ENCODE results near the gene UNC5C.

UNC5C gene

DNA sequence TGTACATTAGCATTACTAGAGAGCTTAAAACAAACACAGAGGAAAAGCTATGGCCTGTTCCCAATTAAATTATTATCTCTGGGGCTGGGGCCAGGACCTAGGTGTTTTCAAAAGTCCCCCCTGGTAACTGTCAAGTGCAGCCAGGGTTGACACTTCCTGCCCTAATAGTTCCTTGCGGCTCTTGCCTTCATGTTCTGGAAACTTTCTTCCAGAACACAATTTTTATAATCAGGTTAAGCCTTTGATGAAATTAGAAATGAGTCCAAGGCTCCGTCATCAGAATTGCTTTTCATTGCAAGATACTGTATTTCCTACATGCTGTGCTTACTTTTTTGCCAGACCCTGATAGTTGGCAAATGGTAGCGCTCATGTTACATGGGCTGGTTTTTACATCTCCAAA, 229.6 kb downstream of the UNC5C start:
- Histone ChIP-seq H3K27me3 (ENCODE audit: control insufficient read depth, insufficient read depth, low read length, poor library complexity, severe bottlenecking) (no peaks in the 10 kb centered on the region), H3K4me3 (ENCODE audit: insufficient read depth, low read depth, low read length) (no peak overlapping the region), H3K9me3 (ENCODE audit: control insufficient read depth, low read length) (no peaks in the 10 kb centered on the region), H3K36me3 (ENCODE audit: control insufficient read depth, insufficient read depth, low read length) (no peaks in the 10 kb centered on the region), H3K27ac (ENCODE audit: insufficient read depth, low read depth, low read length, poor library complexity, severe bottlenecking) (no peak overlapping the region), H3K4me1 (ENCODE audit: control insufficient read depth, insufficient read depth, low read length) (no peaks in the 10 kb centered on the region)
- WGBS, 2 experiments, result 93 to 98% methylated on average over 3 of the region's 3 CpGs

DNA sequence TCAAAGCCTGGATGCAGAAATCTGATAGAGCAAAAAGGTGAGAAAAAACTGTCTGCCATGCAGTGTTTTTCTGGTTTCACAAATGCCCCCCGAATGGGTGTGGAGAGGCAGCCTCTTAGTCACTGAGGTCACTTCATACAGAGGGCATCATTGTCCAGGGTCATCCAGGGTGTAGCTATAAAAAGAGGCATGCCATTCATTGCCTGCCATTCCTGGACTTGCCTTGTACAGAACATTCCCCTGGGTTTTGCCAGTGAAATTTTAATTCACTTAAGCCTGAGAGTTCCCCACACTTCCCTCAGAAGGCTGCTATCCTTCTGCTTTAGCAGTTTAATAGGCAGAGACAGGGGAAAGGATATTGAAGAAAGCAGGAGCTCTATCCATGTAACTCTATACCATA, 230.3 kb downstream of the UNC5C start:
- H3K27me3 ChIP-seq (ENCODE audit: control insufficient read depth, insufficient read depth, low read length, poor library complexity, severe bottlenecking), result no peaks in the 10 kb centered on the region
- 90 to 100% methylated on average over 1 of the region's 1 CpG for WGBS, 2 experiments
- no peaks in the 10 kb centered on the region for H3K4me1 ChIP-seq (ENCODE audit: control insufficient read depth, insufficient read depth, low read length)
- no peaks in the 10 kb centered on the region for H3K36me3 ChIP-seq (ENCODE audit: control insufficient read depth, insufficient read depth, low read length)
- no peak overlapping the region for H3K27ac ChIP-seq (ENCODE audit: insufficient read depth, low read depth, low read length, poor library complexity, severe bottlenecking)
- H3K4me3 ChIP-seq (ENCODE audit: insufficient read depth, low read depth, low read length), result no peak overlapping the region
- no peaks in the 10 kb centered on the region for H3K9me3 ChIP-seq (ENCODE audit: control insufficient read depth, low read length)

DNA sequence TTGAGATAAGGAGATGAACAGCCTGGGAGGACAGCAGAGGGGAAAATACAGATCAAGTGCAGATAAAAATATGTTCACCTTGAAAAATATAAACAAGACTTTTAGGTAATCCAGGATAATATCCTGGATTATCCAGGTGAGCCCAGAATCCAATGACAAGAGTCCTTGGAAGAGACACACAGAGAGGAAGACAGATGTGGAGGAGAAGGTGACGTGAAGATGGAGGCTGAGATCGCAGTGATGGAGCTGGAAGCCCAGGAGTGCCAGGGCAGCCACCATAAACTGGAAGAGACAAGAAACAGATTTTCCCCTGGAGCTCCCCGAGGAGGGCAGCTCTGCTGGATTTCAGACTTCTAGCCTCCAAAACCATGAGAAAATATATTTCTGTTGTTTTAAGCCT, 230.7 kb downstream of the UNC5C start:
- H3K27ac ChIP-seq (ENCODE audit: insufficient read depth, low read depth, low read length, poor library complexity, severe bottlenecking), result no peak overlapping the region
- WGBS, 2 experiments, result 91 to 95% methylated on average over 3 of the region's 3 CpGs

DNA sequence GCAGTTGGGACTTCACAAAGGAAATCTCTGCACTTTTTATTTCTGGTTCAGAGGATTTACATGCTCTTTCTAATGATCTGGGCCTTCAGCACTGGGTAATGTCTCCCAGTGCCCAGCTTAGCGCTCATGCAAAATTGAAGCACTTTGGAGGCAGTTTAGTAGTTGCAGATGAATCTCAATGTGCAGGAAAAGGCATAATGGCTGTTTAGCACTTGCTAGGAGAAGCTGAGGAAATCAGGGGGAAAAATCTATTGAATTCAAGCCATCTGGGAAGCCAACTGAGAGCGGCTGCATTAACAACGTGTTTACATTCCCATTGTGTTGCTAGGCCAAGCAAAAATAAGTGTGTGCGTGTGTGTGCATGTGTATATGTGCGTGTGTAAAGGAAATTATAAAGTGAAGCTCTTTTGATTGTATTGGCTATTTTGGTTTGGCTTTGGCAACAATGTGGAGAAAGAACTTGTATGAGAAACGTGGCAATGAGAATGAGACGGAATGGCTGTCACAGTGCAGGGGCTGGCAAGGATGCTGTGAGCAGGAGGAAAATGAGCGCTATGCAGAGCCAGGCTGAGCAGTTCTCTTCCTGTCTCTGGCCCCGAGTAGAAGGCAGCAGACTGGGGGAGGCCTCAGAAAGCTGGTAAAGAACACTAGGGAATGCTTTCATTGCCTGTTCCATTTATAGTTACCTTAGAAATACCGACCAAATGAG, 231.5 kb downstream of the UNC5C start:
- WGBS, 2 experiments, result 87 to 88% methylated on average over 10 of the region's 10 CpGs
- Histone ChIP-seq H3K36me3 (ENCODE audit: control insufficient read depth, insufficient read depth, low read length) (no peaks in the 10 kb centered on the region), H3K4me1 (ENCODE audit: control insufficient read depth, insufficient read depth, low read length) (no peaks in the 10 kb centered on the region), H3K27ac (ENCODE audit: insufficient read depth, low read depth, low read length, poor library complexity, severe bottlenecking) (no peak overlapping the region), H3K27me3 (ENCODE audit: control insufficient read depth, insufficient read depth, low read length, poor library complexity, severe bottlenecking) (no peaks in the 10 kb centered on the region), H3K4me3 (ENCODE audit: insufficient read depth, low read depth, low read length) (no peak overlapping the region), H3K9me3 (ENCODE audit: control insufficient read depth, low read length) (no peaks in the 10 kb centered on the region)

More for the DNA sequence above, 230.7 kb downstream of the UNC5C start:
- Histone ChIP-seq H3K9me3 (ENCODE audit: control insufficient read depth, low read length) (no peaks in the 10 kb centered on the region), H3K36me3 (ENCODE audit: control insufficient read depth, insufficient read depth, low read length) (no peaks in the 10 kb centered on the region), H3K4me3 (ENCODE audit: insufficient read depth, low read depth, low read length) (no peak overlapping the region), H3K4me1 (ENCODE audit: control insufficient read depth, insufficient read depth, low read length) (no peaks in the 10 kb centered on the region), H3K27me3 (ENCODE audit: control insufficient read depth, insufficient read depth, low read length, poor library complexity, severe bottlenecking) (no peaks in the 10 kb centered on the region)

DNA sequence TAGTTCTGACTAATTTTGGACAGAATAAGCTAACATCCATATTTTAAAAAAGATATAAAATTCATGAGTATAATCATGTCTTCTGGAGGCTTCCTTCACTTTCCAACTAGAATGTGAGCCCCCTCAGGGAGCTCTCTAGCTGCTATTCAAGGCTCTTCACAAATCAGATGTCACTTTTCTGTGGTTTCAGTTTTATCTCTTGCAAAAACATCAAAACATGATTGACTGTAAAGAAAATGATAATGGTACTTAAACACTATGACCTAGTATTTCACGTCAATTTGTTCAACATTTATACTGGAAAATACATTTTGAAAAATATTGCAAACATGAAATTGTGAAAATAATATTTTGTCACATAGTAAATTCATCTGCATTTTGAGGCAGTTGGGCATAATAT, 234.2 kb downstream of the UNC5C start:
- whole genome bisulfite sequencing, 2 experiments, result 100% methylated on average over 1 of the region's 1 CpG; no CpG with 5 or more reads in 1 of the 2 experiments
- H3K36me3 ChIP-seq (ENCODE audit: control insufficient read depth, insufficient read depth, low read length), result no peaks in the 10 kb centered on the region
- H3K27ac ChIP-seq (ENCODE audit: insufficient read depth, low read depth, low read length, poor library complexity, severe bottlenecking), result no peak overlapping the region
- no peaks in the 10 kb centered on the region for H3K4me1 ChIP-seq (ENCODE audit: control insufficient read depth, insufficient read depth, low read length)
- H3K4me3 ChIP-seq (ENCODE audit: insufficient read depth, low read depth, low read length), result no peak overlapping the region
- no peaks in the 10 kb centered on the region for H3K27me3 ChIP-seq (ENCODE audit: control insufficient read depth, insufficient read depth, low read length, poor library complexity, severe bottlenecking)
- H3K9me3 ChIP-seq (ENCODE audit: control insufficient read depth, low read length), result no peaks in the 10 kb centered on the region

DNA sequence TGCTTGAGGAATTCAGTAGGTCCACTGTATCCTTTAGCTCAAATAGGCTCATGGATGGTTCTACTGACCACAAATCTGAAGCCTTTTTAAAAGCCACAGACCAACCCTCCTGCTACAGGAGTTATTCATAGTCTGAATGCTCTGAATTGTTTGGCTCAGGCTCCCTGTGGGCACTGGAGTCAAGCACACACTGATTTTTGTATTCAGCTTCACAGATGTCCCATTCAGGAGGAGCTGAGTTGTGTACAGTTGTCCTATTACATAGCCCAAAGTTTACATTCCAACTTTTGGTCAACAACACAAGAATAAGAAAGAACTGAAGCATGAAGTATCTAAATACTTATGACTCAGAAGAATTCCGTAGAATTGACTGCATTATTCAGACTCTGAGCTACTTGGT, 243.9 kb downstream of the UNC5C start:
- Histone ChIP-seq H3K4me1 (ENCODE audit: control insufficient read depth, insufficient read depth, low read length) (peaks cover 14% of the 10 kb centered on the region), H3K36me3 (ENCODE audit: control insufficient read depth, insufficient read depth, low read length) (no peaks in the 10 kb centered on the region), H3K27me3 (ENCODE audit: control insufficient read depth, insufficient read depth, low read length, poor library complexity, severe bottlenecking) (no peaks in the 10 kb centered on the region), H3K4me3 (ENCODE audit: insufficient read depth, low read depth, low read length) (no peak overlapping the region), H3K27ac (ENCODE audit: insufficient read depth, low read depth, low read length, poor library complexity, severe bottlenecking) (no peak overlapping the region), H3K9me3 (ENCODE audit: control insufficient read depth, low read length) (no peaks in the 10 kb centered on the region)
- WGBS, 2 experiments, result 88% methylated on average over 1 of the region's 1 CpG; no CpG with 5 or more reads in 1 of the 2 experiments

DNA sequence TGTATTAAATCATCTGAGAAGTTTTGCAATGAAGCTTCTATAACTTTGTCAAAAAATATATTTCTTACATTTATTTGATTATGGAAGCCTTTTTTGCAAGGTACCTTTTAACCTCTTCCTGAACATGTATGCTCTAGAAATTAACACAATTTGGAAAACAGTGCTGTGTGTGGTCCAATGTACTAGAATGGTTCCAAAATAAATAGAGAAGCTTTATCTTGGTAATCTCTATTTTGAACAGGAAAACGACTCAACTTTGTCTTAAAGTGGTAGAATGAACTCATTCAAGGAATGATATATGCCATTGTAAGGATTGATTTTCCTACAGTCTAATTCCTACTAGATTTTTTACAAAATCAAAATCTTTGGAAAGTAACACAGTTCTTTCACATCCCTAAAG, 248.5 kb downstream of the UNC5C start:
- Histone ChIP-seq H3K27ac (ENCODE audit: insufficient read depth, low read depth, low read length, poor library complexity, severe bottlenecking) (no peak overlapping the region), H3K36me3 (ENCODE audit: control insufficient read depth, insufficient read depth, low read length) (no peaks in the 10 kb centered on the region), H3K4me3 (ENCODE audit: insufficient read depth, low read depth, low read length) (no peak overlapping the region), H3K4me1 (ENCODE audit: control insufficient read depth, insufficient read depth, low read length) (peaks cover 12% of the 10 kb centered on the region), H3K27me3 (ENCODE audit: control insufficient read depth, insufficient read depth, low read length, poor library complexity, severe bottlenecking) (no peaks in the 10 kb centered on the region), H3K9me3 (ENCODE audit: control insufficient read depth, low read length) (peaks cover 2% of the 10 kb centered on the region)
- 95 to 100% methylated on average over 1 of the region's 1 CpG for WGBS, 2 experiments

DNA sequence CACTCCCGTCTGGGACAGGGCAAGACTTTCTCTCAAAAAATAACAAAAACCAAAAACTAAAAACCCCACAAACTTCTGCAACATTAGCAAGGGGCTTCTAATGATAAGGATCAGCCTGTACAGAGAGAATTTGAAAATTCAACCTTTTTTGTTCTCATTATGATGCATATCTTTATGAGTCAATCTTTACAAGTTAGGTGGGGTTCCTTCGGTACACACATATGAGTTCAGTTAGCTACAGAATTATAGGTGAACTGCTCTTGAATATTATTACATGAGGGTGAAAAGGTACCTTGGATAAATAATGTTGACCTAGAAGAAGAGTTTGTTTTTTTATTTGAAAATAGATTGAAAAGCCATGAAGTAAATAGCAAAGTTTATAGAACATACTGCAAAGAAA, 252.7 kb downstream of the UNC5C start:
- WGBS, 2 experiments, result 92 to 98% methylated on average over 2 of the region's 2 CpGs

DNA sequence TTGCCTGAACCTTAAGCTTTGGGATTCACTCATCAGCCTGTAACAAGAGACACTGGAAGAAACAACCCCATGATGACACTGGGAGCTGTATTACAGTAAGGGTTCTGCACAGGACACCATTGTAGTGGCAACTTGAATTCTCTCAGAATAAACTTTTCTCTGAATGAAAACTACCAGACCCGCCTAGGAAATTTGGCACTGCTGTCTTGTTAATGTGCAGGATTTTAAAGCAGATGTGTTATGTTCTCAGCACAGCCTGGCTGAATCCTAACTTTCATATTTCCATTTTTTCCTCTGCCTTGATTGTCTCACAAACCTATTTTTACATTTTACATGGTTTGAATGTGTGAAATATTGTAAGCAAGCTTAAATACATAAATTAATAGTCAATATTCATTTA, 253.6 kb downstream of the UNC5C start:
- 100% methylated on average over 1 of the region's 1 CpG for WGBS, 2 experiments
- peaks cover 2% of the 10 kb centered on the region for H3K9me3 ChIP-seq (ENCODE audit: control insufficient read depth, low read length)
- H3K4me1 ChIP-seq (ENCODE audit: control insufficient read depth, insufficient read depth, low read length), result no peaks in the 10 kb centered on the region
- no peaks in the 10 kb centered on the region for H3K36me3 ChIP-seq (ENCODE audit: control insufficient read depth, insufficient read depth, low read length)
- H3K27me3 ChIP-seq (ENCODE audit: control insufficient read depth, insufficient read depth, low read length, poor library complexity, severe bottlenecking), result no peaks in the 10 kb centered on the region
- no peak overlapping the region for H3K4me3 ChIP-seq (ENCODE audit: insufficient read depth, low read depth, low read length)
- H3K27ac ChIP-seq (ENCODE audit: insufficient read depth, low read depth, low read length, poor library complexity, severe bottlenecking), result no peak overlapping the region

More for the DNA sequence above, 252.7 kb downstream of the UNC5C start:
- Histone ChIP-seq H3K36me3 (ENCODE audit: control insufficient read depth, insufficient read depth, low read length) (no peaks in the 10 kb centered on the region), H3K27ac (ENCODE audit: insufficient read depth, low read depth, low read length, poor library complexity, severe bottlenecking) (no peak overlapping the region), H3K4me3 (ENCODE audit: insufficient read depth, low read depth, low read length) (no peak overlapping the region), H3K9me3 (ENCODE audit: control insufficient read depth, low read length) (peaks cover 2% of the 10 kb centered on the region), H3K27me3 (ENCODE audit: control insufficient read depth, insufficient read depth, low read length, poor library complexity, severe bottlenecking) (no peaks in the 10 kb centered on the region), H3K4me1 (ENCODE audit: control insufficient read depth, insufficient read depth, low read length) (no peaks in the 10 kb centered on the region)

DNA sequence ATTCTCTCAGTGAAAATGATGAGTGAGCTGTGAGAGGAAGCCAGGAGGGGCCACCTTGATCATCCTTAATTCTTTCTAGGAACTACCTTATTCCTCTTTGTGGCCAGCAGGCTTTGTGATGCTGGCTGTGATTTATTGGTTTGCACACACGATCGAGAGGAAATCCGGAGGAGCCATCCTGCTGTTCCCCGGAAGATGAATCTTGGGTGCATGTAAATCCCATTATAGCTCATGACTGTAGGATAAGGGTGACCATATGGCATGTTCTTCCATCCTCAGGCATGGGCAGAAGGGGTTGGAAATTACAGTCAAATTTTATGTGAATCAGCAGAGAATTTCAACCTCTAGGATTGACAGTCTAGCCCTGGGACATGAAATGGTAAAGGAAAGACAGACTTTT, 254.5 kb downstream of the UNC5C start:
- 97% methylated on average over 4 of the region's 4 CpGs for WGBS, 2 experiments
- Histone ChIP-seq H3K36me3 (ENCODE audit: control insufficient read depth, insufficient read depth, low read length) (no peaks in the 10 kb centered on the region), H3K27ac (ENCODE audit: insufficient read depth, low read depth, low read length, poor library complexity, severe bottlenecking) (no peak overlapping the region), H3K4me1 (ENCODE audit: control insufficient read depth, insufficient read depth, low read length) (no peaks in the 10 kb centered on the region), H3K4me3 (ENCODE audit: insufficient read depth, low read depth, low read length) (no peak overlapping the region), H3K9me3 (ENCODE audit: control insufficient read depth, low read length) (no peaks in the 10 kb centered on the region), H3K27me3 (ENCODE audit: control insufficient read depth, insufficient read depth, low read length, poor library complexity, severe bottlenecking) (no peaks in the 10 kb centered on the region)

All from ectodermal cell (in vitro differentiated cells).